ENCODE data around the gene CTU1. TPM values are rescaled to one million over a fixed set of nuclear protein-coding genes. Genes with fewer than 3 reads are reported as not detected.

The CTU1 gene
- 8.3 TPM for total RNA-seq
- long read RNA-seq, transcript CTU1-201 (3 exons, 2,087 nt): major isoform, 26 of 33 reads
- long read RNA-seq, partial matches to known transcripts: 7 of 33 reads
- long read RNA-seq, other reads (novel, unspliced or antisense): 0 of 33 reads

DNA sequence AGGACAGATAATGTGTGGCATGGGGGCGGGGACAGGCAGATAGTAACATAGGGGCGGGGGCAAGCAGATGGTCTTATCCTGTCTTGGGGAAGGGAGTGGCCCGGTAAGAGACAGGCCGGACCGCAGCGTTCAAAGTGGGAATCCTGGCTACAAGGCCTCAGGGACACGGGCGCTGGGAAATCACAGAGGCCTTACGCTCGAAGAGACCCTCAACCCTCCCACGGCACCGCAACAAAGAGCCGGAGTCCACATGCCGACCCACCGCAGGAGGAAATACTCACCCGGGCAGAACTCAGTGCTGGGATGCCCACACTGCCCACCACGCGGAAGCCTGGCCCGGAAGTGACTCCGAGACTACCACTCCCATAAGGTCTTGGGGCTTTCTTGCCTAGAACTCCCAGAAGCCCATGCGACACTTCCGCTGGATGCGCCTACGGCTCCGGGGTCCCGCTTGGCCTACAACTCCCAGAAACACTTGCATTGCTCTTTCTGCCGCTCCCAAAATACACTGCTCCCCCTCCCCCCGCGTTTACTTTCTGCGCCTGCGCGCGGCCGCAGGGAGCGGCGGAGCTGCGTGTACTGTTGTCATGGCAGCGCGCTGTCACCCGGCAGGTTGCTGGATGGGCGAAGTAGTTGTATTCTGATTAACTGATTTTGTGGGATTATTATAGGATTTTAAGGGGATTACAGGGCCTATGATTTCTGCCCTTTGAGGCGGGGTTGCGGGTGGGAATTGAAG is at the start of gene CTU1:
Gene CTU1 (minus strand): TSS at position 344 of the 739 bp plus-strand sequence. CDS start 3,840 bp downstream, outside the sequence.
- Histone ChIP-seq H3K9me3 (no peaks in the 10 kb centered on the region), H3K4me1 (peaks cover 17% of the 10 kb centered on the region), H3K4me3 (peak within 1 kb of the TSS; percentile 81), H3K27ac (peak within 1 kb of the TSS; percentile 77), H3K27me3 (ENCODE audit: low read depth) (no peaks in the 10 kb centered on the region), H3K36me3 (peaks cover 7% of the 10 kb centered on the region)
- DNase-seq: peak; percentile 99
- intact Hi-C loops (cut with DNase I): no loop called here
- TF ChIP-seq, protein P1, sequence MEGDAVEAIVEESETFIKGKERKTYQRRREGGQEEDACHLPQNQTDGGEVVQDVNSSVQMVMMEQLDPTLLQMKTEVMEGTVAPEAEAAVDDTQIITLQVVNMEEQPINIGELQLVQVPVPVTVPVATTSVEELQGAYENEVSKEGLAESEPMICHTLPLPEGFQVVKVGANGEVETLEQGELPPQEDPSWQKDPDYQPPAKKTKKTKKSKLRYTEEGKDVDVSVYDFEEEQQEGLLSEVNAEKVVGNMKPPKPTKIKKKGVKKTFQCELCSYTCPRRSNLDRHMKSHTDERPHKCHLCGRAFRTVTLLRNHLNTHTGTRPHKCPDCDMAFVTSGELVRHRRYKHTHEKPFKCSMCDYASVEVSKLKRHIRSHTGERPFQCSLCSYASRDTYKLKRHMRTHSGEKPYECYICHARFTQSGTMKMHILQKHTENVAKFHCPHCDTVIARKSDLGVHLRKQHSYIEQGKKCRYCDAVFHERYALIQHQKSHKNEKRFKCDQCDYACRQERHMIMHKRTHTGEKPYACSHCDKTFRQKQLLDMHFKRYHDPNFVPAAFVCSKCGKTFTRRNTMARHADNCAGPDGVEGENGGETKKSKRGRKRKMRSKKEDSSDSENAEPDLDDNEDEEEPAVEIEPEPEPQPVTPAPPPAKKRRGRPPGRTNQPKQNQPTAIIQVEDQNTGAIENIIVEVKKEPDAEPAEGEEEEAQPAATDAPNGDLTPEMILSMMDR (IDR thresholded peaks at IDR 0.05): no peak
- ATAC-seq: peak; percentile 98 to 99

DNA sequence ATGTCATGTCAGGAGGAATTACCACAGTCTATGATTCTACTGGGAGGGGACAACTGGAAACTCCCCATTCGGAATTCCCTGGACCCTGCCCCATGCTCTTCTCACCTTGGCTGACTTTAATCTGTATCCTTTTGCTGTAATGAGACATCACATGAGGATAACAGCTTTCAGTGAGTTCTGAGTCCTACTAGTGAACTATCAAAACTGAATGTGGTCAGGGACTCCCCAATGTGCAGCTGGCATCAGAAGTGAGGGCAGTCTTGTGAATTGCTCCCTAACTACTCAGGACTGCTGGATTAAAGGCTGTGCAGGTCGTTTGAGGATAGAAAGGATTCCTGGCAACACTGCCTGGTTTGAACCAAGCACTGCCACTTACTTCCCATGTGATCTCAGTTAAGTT is 49.1 kb upstream of the CTU1 start:
- no peaks in the 10 kb centered on the region for H3K36me3 ChIP-seq
- H3K9me3 ChIP-seq: no peaks in the 10 kb centered on the region
- no peak overlapping the region for H3K27ac ChIP-seq
- no peak for DNase-seq
- peaks cover 5% of the 10 kb centered on the region for H3K27me3 ChIP-seq (ENCODE audit: low read depth)
- TF ChIP-seq, protein P1 (IDR thresholded peaks at IDR 0.05): no peak
- intact Hi-C loops (cut with DNase I): no loop called here
- H3K4me1 ChIP-seq: no peaks in the 10 kb centered on the region
- peak in 1 of 2 donors; percentile 56 for ATAC-seq
- H3K4me3 ChIP-seq: no peak overlapping the region

DNA sequence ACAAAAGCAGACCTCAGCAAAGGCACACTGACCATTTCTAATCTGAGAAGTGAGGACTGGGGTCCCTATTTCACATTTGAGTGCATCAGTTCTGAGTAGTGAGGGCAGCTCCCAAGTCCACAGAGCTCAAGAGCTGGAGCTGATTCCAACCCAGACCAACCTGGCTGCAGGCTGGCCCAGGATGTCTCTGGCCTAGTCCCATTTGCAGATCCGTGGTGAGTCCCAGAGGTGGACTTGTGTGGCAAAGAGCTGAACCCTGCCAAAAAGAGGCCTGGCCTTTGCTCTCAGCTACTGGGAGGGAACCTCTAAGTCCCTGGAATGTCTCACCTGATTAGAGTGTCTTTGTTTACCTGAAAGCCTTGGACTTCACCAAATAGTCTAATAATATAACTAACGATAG is 48.5 kb upstream of the CTU1 start:
- H3K4me3 ChIP-seq: no peak overlapping the region
- peak in 1 of 2 donors; percentile 23 for ATAC-seq
- no peaks in the 10 kb centered on the region for H3K36me3 ChIP-seq
- no peaks in the 10 kb centered on the region for H3K4me1 ChIP-seq
- no peaks in the 10 kb centered on the region for H3K9me3 ChIP-seq
- H3K27ac ChIP-seq: no peak overlapping the region
- intact Hi-C loops (cut with DNase I): no loop called here
- no peak for DNase-seq
- TF ChIP-seq, protein P1 (IDR thresholded peaks at IDR 0.05): no peak
- peaks cover 5% of the 10 kb centered on the region for H3K27me3 ChIP-seq (ENCODE audit: low read depth)

DNA sequence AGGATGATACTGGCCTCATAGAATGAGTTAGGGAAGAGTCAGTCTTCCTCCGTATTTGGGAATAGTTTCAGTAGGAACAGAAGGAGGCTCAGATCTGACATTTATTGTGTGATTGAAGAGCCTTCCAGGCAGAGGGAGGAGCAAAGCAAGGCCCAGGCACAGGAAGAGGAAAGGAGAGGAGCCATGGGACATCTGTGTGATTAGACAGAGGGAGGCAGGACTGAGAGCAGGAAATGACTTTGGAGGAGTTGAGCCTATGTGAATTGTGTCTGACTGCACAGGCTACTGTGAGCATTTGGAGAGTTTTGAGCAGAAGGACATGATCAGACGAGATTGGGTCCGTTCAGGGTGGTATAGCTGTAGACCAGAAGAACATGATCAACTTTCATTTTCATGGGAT is 42.4 kb upstream of the CTU1 start:
- Histone ChIP-seq H3K27me3 (ENCODE audit: low read depth) (peaks cover 5% of the 10 kb centered on the region), H3K27ac (no peak overlapping the region), H3K4me3 (no peak overlapping the region), H3K36me3 (no peaks in the 10 kb centered on the region), H3K9me3 (no peaks in the 10 kb centered on the region), H3K4me1 (peaks cover 9% of the 10 kb centered on the region)
- TF ChIP-seq, protein P1 (IDR thresholded peaks at IDR 0.05): no peak
- ATAC-seq (no peak), DNase-seq (no peak)
- intact Hi-C loops (cut with DNase I): no loop called here

DNA sequence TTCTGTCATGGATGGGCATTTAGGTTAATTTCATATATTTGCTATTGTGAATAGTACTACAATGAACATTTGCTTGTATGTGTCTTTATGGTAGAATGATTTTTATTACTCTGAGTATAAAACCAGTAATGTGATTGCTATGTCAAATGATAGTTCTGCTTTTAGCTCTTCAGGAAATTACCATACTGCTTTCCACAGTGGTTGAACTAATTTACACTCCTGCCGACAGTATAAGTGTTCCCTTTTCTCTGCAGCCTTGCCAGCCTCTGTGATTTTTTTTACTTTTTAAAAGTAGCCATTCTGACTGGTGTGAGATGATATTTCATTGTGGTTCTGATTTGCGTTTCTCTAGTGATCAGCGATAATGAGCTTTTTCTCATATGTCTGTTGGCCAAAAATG is 40.4 kb upstream of the CTU1 start:
- intact Hi-C loops (cut with DNase I): no loop called here
- no peak for ATAC-seq
- peaks cover 5% of the 10 kb centered on the region for H3K27me3 ChIP-seq (ENCODE audit: low read depth)
- no peak overlapping the region for H3K27ac ChIP-seq
- TF ChIP-seq, protein P1 (IDR thresholded peaks at IDR 0.05): no peak
- no peaks in the 10 kb centered on the region for H3K9me3 ChIP-seq
- no peak overlapping the region for H3K4me3 ChIP-seq
- no peaks in the 10 kb centered on the region for H3K36me3 ChIP-seq
- H3K4me1 ChIP-seq: peaks cover 9% of the 10 kb centered on the region
- no peak for DNase-seq
